ENCODE data around the gene KIAA1210.

Gene KIAA1210

DNA sequence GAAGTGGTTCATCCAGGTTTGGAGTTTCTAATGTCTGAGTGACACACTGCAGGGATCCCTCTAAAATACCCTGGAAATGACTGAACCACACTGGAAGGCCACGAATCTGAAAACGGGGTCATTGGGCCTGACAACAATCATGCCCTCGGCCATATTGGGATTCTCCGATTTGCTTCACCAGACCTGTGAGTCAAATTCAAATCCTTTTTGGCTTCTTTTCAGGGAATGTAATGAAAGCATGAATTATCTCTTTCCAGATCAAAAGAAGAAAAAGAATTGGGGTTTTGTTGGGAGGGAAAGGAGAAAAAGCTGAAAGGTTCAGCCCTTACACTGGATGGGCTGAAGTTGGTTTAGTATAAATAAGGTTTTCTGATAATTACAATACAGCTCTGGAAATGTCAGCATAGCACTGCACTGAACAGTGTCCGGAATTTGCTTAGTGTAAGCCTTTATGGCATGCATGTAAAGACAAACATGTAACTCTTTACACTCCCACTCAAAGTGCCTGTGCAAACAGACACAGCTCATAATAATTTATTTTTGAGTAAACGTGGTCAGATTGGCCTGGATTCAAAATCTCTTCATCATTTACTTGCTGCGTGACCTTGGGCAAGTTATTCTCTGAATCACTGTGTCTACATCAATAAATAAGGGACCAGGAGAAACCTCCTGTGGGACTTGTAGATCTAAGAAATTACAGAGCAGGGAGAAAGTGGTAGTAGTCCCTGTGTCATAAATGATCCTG, 33.4 kb downstream of the KIAA1210 start:
- no peak for DNase-seq (ENCODE audit: low spot score)

DNA sequence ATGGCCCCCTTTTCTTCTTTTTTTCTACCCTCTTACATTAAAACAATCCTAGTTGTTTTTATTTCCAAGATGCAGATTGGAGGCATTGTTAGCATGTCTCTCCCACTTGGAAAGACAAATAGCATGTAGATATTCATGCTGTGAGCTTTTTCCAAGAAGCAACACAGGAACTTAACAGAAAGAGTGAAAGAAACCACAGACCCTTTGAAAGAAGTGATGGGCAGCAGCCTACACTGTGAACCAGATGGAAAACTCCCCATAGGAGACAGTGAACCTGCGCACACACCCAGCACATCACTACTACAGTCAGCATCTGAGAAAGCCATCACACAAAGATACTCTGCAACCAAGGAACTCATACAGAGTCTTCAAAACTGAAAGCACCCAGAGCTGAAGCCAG, 37.0 kb downstream of the KIAA1210 start:
- no peak for DNase-seq (ENCODE audit: low spot score)

DNA sequence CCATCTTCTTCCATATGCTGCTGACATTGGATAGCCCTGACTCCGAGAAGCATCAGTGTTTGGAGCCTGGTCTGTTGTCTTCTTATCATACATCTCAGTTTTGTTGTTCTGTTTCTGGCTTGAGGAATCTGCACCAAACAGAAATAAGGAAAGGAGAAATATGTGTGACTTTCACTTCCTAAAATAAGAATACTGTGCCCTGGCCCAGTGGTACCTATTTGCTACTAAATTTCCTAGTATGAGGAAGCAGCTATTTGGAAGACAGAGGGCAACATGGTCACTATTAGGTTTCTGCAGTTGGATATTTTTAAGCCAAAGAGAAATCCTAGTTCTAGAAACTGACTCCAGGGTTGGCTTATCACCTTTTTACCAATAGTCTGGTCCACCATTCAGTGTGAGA, 38.0 kb downstream of the KIAA1210 start:
- no peak for DNase-seq (ENCODE audit: low spot score)

DNA sequence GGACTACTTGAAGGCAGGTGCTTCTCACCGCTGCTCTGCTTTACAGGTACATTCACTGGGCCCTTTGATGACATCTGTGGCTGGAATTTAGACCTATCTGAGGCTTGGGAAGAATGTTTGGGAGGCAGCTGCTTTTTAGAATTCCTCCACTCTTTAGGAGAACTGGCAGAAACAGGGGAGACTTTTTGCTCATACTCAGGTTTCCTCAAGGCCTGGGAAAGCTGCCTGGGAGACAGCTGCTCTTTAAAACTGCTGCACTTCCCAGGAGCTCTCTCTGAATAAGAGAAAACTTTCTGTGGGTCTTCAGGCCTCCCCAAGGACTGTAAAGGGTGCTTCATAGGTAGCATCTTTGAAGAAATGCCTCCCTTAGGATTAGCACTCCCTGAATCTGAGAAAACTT, 40.5 kb downstream of the KIAA1210 start:
- no peak for DNase-seq (ENCODE audit: low spot score)

DNA sequence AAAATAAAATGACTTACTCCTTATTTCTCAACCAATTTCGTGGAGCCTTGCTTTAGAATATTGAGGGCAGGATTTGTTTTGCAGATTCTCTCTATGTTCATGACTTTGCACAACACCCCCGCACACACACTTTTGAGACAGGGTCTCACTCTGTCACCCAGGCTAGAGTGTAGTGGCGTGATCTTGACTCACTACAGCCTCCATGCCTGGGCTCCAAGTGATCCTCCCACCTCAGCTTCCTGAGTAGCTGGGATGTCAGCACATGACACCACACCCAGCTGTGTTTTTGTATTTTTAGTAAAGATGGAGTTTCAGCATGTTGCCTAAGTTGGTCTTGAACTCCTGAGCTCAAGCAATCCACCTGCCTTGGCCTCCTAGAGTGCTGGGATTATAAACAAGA, 42.8 kb downstream of the KIAA1210 start:
- DNase-seq (ENCODE audit: low spot score), result no peak

DNA sequence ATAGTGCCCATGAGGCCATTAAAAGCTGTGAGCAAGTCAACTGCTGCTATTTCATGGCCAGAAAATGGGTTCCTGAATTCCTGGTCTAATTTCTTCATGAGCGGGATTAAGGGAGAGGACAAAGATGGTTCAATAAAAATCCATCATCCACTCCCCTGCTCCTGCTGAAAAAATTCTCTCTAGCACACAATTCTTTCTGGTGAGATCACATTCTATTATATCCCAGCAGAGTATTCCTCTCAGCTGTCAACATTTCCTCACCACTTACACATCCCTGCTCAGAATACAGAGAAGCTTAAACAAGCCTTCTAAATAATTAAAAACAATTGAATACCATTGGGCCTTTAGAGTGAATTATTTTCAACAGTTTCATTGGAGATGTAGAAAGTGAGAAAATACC, 45.3 kb downstream of the KIAA1210 start:
- no peak for DNase-seq (ENCODE audit: low spot score)

DNA sequence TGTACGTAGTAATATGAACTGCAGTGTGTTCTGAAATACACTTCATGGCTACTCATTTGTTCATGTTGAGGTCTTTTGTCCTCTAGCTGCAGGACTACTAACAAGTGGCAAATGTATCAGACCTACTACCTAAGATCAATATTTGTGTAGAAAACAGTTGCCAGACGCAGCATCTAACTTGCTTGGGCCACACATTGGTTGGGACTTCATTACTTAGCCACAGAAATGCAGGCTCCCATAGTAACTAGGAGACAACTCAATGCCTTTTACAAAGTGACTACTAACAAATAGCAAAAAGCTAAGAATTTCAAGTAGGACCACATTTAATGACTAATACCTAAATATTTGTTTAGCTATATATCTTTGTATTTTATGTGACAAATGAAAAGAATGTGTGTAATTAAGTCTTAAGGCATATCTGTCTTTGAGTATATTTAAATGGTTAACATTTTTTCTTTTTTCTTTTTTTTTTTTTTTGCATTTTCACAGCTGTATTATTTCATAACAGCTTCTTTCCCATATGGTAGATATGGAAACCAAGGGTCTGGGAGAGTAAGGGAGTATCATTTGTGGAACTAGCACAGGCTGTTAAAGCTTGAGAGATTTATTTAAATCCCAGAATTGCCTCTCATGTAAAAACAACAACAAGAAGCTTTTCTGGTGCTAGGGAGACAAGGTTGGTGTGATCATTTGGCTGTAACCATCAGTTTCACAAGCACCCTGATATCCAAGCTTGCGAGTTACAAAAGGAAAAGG, 52.2 kb downstream of the KIAA1210 start:
- DNase-seq (ENCODE audit: low spot score), result no peak

DNA sequence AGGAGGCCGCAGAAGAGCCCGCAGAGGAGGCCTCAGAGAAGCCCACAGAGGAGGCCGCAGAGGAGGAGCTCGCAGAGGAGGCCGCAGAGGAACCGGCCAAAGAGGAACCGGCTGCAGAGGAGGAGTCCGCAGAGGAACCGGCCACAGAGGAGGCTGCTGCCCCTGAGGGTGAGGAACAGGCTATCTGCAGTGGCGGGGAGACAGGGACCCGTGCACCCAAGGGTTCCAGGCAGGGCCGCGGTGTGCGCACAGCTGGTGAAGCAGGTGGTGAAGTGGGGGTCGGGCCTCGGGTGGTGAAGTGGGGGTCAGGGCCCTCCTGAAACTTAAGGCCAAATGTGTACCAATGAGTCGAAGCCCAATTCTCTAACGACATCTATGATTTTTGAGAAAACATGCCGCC, 53.7 kb downstream of the KIAA1210 start:
- no peak for DNase-seq (ENCODE audit: low spot score)

DNA sequence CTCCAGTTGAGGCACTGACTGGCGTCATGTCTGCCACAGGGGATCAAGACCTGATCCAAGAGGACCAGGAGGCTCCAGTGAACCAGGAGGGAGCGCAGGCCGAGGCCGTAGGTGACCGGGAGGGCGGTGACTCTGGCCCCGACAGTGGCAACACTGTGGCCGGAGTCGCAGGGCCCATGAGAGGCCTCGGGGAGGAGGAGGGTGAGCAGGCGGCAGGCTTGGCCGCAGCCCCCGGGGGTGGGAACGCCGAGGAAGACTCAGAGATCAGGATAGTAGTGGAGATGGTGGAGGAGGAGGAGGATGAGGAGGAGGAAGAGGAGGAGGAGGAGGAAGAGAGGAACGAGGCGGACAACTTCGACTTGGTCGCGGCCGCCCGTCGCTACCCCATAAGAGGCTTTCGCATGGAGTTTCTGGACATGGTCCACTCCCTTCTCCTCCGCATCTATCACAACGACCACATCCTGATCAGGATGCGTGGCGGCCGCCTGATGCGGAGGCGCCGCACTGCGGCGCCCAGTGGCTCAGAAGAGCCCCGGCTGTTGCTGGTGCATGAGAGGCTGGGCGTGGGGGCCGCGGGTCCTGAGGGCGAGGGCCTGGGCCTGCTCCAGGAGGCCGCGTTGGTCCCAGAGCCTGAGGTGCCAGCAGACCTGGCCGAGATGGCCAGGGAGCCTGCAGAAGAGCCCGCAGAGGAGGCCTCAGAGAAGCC, 54.3 kb downstream of the KIAA1210 start:
- DNase-seq (ENCODE audit: low spot score), result no peak

DNA sequence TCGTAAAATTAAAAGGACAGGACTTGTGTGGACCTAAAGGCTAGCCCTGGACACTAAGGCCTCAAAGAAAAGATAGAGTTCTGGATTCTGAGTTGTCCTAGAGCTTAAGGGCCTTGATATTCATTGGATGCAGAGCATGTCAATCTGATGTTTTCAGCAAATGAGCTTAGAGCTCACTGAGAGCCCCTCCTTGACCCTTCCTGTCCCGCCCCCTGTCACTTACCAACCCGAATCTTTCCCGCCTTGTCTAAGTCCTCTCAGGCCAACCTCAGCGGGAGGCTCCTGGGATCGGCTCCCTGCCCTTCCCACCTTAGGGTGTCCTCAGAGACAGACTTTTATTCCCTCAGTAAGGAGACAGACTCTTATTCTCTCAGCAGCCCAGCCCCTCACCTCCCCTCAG, 54.9 kb downstream of the KIAA1210 start, which contains the start of gene CT47C1:
Gene CT47C1 (plus strand): TSS at position 250 of the 400 bp plus-strand sequence. CDS start 233 bp downstream, outside the sequence.
- no peak for DNase-seq (ENCODE audit: low spot score)

DNA sequence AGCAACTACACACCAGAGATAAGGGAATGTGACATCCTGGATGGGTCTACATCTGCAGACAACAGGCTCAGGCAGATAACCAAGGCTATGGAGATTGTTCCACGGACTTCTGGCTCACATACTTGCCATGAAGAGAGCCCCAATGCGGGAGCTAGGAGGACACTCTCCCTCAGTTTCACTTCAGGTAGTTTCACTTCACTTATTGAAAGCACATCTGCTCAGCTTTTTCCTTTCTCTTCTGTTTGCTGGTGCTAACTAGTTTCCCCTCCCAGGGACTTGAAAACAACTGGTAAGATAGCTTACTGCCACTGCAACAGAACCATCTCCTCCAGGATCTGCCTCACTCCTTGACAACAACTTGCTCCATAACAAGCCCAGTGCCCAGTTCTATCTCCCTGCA, 56.2 kb downstream of the KIAA1210 start:
- no peak for DNase-seq (ENCODE audit: low spot score)

DNA sequence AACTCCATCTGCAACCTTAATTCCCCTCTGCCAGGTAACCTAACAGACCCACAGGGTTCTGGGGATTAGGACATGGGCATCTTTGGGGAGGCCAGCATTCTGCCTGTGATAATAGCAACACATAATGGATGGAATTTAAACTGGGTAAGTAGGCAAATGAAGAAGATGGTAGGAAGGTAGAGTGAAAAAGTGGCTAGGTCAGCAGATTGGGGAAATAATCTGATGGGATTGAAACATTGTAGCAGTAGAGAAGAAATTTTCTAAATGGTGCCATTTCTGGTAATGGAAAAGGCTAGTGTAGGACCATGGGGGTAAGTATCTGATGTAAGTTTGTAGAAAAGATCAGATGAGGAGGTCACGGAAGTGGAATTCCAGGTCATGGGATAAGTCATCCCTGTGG, 57.9 kb downstream of the KIAA1210 start:
- DNase-seq (ENCODE audit: low spot score), result no peak

DNA sequence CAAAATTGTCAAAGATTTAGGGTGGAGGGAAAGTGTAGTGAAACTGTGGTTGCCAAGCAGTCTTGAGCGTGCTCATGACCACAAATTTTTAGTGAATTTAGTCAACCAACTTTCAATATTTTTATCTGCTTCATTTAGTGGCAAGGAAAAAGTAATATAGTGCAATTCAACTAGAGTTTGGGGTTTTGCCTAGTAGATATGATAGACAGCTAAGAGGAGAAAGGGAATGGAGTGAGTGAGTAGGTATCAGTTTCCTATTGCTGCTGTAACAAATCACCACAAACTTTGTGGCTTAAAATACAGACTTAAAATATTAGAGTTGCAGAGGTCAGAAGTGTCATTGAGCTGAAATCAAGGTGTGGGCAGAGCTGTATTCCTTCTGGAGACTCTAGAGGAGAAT, 58.5 kb downstream of the KIAA1210 start:
- DNase-seq (ENCODE audit: low spot score), result no peak

DNA sequence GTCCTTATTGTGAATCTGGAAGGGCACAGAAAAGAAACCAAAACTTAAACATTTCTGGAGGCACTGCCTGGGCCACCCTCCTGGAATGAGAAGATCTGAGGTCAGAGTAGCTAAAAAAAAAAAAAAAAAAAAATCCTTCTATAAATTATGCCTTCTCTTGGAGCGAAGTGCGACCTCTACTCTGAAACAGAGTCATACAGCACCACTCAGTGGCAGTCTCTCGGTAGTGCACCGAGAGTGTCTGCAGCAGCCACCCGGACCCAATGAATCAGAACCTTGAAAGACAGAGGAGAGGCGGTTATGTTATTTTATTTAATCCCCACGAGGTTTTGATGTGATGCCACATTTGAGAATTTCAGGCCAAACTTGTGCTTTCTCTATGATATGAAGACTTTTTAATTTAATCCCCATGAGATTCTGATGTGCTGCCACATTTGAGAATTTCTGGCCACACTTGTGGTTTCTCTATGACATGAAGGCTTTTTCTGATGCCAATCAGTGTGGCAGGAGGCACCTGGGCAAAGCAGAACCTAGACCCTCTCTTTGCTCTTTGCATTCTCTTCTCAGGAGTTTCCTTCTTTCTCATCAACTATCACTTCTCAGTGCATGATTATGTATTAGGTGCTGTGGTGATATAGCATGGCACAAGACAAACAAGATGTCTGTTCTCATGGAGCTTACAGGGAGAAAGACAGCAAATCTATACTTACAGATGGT, 60.4 kb downstream of the KIAA1210 start:
- DNase-seq (ENCODE audit: low spot score), result peak; percentile 8

DNA sequence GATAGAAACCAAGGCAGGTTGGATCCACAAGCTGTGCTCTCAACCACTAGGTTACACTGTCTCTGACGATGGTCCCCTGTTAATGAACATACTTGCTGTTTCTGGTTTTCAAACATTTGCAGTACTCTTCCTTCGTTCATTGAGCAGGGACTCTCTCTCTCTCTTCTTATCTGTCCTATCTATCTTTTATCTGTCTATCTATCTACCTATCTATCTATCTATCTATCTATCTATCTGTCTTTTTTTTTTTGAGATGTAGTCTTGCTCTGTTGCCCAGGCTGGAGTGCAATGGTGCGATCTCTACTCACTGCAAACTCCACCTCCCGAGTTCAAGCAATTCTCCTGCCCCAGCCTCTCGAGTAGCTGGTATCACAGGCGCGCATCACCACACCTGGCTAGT, 64.2 kb downstream of the KIAA1210 start:
- no peak for DNase-seq (ENCODE audit: low spot score)

DNA sequence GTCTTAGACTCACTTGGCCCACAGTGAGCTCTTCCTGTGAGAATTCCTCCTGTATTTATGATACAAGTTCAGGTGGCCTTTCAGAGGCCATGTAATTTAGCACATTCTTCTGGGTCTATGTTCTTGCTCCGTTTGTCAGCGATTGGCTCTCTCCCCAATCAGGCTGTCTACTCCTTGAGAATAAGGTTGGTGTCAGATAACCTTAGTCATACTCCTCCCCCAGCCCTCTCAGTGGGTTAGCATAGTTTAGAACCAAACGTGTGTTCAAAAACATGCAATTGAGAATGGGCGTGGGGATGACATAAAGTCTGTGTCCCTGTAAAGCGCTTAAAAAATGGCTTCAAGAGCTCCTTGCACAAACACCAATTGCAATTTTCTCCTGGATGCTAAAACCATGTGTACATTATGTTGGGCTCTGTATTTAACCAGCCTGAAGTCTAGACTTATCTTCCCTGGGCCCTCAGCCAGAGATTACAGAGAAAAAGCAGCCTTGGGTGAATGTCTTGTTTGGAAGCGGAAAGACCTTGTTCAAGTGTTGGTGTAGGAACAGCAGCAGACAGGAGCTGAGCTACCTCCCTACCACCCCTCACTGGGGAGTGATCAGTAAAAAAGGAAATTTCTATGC, 64.8 kb downstream of the KIAA1210 start:
- DNase-seq (ENCODE audit: low spot score), result no peak

DNA sequence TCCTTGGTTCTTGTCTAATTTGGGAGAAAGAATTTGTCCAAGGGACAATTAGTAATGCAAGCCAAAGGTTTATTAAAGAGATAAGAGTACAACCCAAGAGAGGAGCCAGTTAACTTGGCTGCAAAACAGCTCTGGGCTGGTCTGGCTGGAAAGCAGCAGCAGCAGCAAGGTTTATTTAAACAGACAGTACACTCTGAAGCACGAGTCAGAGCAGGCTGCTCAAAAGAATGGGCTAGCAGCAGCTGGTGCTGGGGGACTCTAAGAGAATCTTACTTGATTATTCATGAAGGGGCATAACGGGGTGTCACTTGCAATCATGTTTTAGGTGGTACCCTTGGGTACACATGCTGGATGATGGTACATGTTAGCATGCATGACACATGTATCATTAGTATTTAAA, 71.9 kb downstream of the KIAA1210 start:
- no peak for DNase-seq (ENCODE audit: low spot score)

DNA sequence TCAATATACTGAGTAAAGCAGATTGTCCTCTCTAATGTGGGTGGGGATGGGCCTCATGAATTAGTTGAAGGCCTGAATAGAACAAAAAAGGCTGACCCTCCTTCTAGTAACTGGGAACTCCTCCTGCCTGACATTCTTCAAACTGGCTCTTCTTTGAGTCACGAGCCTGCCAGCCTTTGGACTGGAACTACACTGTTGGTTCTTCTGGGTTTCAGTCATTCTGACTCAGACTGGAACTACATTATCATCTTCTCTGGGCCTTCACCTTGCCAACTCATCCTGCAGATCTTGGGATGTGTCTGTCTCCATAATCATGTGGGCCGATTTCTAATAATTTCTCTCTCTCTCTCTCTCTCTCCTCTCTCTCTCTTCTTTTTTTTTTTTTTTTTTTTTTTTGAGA, 81.7 kb downstream of the KIAA1210 start:
- DNase-seq (ENCODE audit: low spot score), result no peak

DNA sequence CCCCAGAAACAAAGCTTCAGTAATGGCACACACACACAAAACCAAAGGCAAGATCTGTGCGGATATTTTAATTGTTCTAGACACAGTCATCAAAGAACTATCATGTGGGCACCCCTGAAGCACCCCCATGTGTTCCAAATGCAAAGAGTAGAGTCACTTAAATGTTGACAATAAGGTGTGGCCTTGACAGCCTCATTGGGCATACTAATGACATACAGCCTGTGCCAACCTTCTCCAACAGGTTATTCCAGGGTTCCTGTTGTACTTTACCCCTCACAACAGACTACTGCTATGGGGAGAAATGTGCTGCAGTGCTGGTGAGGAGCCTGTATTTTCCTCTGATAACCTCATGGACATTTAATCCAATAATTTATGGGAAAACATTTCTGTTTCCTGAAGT, 84.6 kb downstream of the KIAA1210 start:
- no peak for DNase-seq (ENCODE audit: low spot score)

DNA sequence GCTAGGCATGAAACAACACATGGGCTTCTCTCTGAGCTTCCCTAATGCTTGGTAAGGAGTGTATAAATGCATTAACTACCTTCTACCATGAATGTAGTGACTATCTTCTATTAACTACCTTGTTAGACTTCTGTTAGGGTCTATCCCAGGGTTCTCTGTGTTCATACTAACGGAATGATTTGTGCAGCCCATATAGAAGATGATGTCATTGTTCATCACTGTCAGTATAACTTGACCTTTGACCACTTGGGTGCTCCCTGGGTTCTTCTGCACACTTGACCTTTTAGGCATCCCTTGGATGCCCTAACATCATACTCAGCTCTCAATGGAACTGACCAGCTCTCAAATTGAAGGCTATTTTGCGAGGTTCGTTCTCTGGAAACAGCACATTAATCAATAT, 85.6 kb downstream of the KIAA1210 start:
- no peak for DNase-seq (ENCODE audit: low spot score)

DNA sequence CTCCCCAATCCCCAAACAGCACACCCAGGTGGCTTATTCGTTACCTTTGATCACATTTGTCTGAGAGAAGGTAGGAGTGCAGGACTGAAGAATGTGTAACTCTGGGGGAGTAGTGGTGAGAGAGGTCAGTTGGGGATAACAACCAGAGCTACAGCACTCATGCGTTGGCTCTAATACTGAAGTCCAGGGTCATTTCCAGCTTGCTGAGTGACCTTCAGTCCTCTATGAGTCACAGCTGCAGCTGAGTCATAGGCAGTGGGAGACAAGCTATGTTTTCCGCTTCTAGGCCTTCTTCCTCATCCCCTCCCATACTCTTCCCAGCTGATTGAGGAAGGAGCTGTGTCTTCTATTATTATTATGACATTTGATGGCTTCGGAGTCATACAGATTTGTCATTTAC, 86.4 kb downstream of the KIAA1210 start:
- no peak for DNase-seq (ENCODE audit: low spot score)

DNA sequence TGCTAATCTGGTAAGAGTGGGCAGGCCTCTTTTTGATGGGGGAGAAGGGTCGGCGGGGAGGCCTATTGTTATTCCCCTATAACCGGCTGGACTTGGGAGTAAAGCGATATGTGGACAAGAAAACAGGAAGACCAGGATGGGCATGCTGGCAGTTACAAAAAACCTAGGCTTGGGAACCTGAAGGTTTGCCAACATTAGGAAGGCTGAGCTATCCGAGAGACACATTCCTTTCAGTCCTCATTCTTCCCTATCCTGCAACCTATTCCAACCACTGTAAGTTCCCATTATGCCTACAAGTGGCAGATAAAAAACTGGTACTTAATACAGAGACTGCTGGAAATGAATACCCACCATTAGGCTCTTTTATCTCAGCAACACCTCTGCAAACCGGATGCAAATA, 87.2 kb downstream of the KIAA1210 start:
- no peak for DNase-seq (ENCODE audit: low spot score)
